22Rv1 (cell line): ENCODE data around the gene SMG9.

ENCODE experiments used
- CTCF ChIP-seq: fragments of 450-650 bp; IDR thresholded peaks from 2 replicates; pipeline ENCODE4 v1.5.1; 2017; ENCODE audit warnings: mild to moderate bottlenecking
- ZFX ChIP-seq: fragments of 450-650 bp; IDR thresholded peaks from 2 replicates; pipeline ENCODE4 v1.6.1; 2017; ENCODE audit warnings: antibody characterized with exemption, borderline replicate concordance

DNA sequence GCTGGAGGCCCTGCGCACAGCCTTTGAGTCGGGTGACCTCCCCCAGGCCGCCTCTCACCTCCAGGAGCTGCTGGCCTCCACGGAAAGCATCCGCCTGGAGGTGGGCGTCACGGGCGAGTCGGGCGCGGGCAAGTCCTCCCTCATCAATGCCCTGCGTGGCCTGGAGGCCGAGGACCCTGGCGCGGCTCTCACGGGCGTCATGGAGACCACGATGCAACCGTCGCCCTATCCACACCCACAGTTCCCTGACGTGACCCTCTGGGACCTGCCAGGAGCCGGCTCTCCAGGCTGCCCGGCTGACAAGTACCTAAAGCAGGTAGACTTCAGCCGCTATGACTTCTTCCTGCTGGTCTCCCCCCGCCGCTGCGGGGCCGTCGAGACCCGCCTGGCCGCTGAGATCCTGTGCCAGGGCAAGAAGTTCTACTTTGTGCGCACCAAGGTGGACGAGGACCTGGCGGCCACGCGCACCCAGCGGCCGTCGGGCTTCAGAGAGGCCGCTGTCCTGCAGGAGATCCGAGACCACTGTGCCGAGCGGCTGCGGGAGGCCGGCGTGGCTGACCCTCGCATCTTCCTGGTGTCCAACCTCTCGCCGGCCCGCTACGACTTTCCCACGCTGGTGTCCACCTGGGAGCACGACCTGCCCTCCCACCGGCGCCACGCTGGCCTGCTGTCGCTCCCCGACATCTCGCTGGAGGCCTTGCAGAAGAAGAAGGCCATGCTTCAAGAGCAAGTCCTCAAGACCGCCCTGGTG is 36.0 kb downstream of the SMG9 start:
- TF ChIP-seq CTCF (no peak), ZFX (no peak)
